PFSK-1 (cell line): ENCODE data around the gene CHD5.

Source experiments
- POLR2AphosphoS5 ChIP-seq: IDR thresholded peaks from 2 replicates; pipeline ENCODE4 v1.6.1; 2012; ENCODE audit warnings: low read depth, mild to moderate bottlenecking, control low read depth, low read length, moderate library complexity
- SIN3A ChIP-seq: IDR thresholded peaks from 2 replicates; pipeline ENCODE4 v1.6.1; 2012; ENCODE audit warnings: mild to moderate bottlenecking, low read length, moderate library complexity, borderline replicate concordance; ENCODE audit not compliant: insufficient read depth
- TAF1 ChIP-seq: IDR thresholded peaks from 2 replicates; pipeline ENCODE4 v1.6.1; 2012; ENCODE audit warnings: low read length, control low read depth, borderline replicate concordance; ENCODE audit not compliant: insufficient read depth
- TF ChIP-seq, protein P1 (sequence below), 2 experiments: IDR thresholded peaks; 2 replicates each; pipeline versions ENCODE4 v1.6.1 to v1.8.0; 2011 to 2012; ENCODE audit warnings: low read depth in 2 of 2, low read length in 2 of 2, control low read depth in 1 of 2, inconsistent platforms in 1 of 2, mild to moderate bottlenecking in 1 of 2, moderate library complexity in 1 of 2; ENCODE audit not compliant: insufficient read depth in 1 of 2

DNA sequence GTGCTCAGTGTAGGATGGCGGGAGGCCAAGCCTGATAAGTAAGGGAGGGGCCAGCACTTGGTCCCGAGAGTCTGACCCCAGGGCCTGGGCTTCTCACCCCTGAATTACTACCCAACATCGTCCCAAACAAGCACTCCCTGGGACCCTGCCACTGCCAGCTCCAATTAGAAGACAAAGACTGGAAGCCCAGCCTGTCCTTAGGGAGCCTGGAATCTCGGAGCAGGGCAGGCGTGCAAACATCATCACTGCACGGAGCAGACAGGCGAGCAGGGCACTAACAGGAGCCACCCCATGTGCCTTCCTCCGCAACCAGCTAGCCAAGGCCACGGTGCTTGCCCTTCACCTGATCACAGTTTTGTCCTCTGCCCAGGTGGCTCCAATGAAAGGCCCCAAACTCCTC is 111.2 kb downstream of the CHD5 start:
- TF ChIP-seq POLR2AphosphoS5, result no peak
- no peak for TF ChIP-seq SIN3A
- no peak for TF ChIP-seq TAF1
- TF ChIP-seq, protein P1, sequence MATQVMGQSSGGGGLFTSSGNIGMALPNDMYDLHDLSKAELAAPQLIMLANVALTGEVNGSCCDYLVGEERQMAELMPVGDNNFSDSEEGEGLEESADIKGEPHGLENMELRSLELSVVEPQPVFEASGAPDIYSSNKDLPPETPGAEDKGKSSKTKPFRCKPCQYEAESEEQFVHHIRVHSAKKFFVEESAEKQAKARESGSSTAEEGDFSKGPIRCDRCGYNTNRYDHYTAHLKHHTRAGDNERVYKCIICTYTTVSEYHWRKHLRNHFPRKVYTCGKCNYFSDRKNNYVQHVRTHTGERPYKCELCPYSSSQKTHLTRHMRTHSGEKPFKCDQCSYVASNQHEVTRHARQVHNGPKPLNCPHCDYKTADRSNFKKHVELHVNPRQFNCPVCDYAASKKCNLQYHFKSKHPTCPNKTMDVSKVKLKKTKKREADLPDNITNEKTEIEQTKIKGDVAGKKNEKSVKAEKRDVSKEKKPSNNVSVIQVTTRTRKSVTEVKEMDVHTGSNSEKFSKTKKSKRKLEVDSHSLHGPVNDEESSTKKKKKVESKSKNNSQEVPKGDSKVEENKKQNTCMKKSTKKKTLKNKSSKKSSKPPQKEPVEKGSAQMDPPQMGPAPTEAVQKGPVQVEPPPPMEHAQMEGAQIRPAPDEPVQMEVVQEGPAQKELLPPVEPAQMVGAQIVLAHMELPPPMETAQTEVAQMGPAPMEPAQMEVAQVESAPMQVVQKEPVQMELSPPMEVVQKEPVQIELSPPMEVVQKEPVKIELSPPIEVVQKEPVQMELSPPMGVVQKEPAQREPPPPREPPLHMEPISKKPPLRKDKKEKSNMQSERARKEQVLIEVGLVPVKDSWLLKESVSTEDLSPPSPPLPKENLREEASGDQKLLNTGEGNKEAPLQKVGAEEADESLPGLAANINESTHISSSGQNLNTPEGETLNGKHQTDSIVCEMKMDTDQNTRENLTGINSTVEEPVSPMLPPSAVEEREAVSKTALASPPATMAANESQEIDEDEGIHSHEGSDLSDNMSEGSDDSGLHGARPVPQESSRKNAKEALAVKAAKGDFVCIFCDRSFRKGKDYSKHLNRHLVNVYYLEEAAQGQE (IDR thresholded peaks at IDR 0.05; ENCODE audit: insufficient read depth in 1 of 2, low read depth in 2 of 2, low read length in 2 of 2), result no peak
